Epithelial cell of proximal tubule (primary cell): Measurements from ENCODE around the gene DAZL. TPM values are rescaled to one million over a fixed set of nuclear protein-coding genes. Genes with fewer than 3 reads are reported as not detected.
A peak's percentile ranks its signal among the peaks of the same experiment; 100 is the strongest.

Experiments
- DNase-seq: peaks from one replicate; pipeline ENCODE4 v3.0.0-alpha.2; 2011; ENCODE audit warnings: low read depth
- H3K4me3 ChIP-seq: 2 replicates; pipeline ENCODE4 v1.5.1; 2011; ENCODE audit warnings: low read depth, mild to moderate bottlenecking, low read length
- total RNA-seq: library from RNA; depleted of rRNA; stranded (reverse); fragments of >200 nt; gene quantifications from 2 replicates; pipeline ENCODE4 v1.2.3, GENCODE V29; 2015
- TF ChIP-seq, protein P1 (sequence below): conservative IDR thresholded peaks from 2 replicates; pipeline ENCODE4 v1.5.1; 2012; ENCODE audit warnings: low read depth, mild to moderate bottlenecking, low read length

The DAZL gene
- total RNA-seq, 1 donor from 2014 or later = not detected

- TF ChIP-seq, protein P1, sequence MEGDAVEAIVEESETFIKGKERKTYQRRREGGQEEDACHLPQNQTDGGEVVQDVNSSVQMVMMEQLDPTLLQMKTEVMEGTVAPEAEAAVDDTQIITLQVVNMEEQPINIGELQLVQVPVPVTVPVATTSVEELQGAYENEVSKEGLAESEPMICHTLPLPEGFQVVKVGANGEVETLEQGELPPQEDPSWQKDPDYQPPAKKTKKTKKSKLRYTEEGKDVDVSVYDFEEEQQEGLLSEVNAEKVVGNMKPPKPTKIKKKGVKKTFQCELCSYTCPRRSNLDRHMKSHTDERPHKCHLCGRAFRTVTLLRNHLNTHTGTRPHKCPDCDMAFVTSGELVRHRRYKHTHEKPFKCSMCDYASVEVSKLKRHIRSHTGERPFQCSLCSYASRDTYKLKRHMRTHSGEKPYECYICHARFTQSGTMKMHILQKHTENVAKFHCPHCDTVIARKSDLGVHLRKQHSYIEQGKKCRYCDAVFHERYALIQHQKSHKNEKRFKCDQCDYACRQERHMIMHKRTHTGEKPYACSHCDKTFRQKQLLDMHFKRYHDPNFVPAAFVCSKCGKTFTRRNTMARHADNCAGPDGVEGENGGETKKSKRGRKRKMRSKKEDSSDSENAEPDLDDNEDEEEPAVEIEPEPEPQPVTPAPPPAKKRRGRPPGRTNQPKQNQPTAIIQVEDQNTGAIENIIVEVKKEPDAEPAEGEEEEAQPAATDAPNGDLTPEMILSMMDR = no peak
- DNase-seq = no peak
- H3K4me3 ChIP-seq = no peak overlapping the region
These were observed 1.2 kb upstream of the DAZL start for GRCh38 chr3:16606398-16606797.

DNA sequence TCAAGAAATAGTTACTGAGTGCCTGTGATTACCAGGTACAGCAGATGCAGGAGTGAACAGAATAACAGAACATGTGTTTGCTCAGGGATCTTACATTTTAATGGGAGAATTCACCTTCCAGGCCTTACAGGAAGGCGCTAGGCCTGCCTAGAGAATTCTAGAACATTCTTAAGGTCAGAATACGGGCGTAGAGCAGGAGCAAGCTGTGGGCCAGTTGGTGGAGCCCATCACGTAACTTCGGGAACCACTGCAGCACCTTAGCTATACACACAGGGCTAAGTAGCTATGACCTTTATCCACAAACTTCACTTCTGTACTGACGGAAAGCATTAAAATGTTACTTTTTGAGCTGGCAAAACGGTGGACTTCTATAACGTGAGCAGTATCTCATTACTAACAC, 743 bp upstream of the DAZL start:
- DNase-seq = no peak
- no peak overlapping the region for H3K4me3 ChIP-seq
- TF ChIP-seq, protein P1 = no peak

DNA sequence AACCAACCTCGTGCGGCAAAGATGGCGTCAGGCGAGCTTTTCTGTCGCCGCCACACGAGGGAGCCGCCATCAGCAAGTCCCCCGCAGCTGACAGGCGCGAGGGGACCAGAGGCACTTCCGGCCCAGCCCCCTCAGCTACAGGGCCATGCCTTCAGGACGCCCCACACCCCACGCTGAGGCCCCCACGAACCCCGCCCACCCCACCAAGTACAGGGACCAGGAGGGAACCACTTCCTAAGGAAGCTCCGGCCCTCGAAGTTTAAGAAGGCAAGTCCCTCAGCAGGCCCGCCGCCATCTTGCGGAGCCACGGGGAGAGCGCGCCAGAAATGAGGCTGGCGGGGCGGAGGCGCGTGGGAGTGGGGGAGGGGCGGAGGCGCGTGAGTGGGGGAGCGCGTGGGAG, 790 bp downstream of the DAZL start:
- DNase-seq = no peak
- TF ChIP-seq, protein P1 = no peak
- no peak overlapping the region for H3K4me3 ChIP-seq

DNA sequence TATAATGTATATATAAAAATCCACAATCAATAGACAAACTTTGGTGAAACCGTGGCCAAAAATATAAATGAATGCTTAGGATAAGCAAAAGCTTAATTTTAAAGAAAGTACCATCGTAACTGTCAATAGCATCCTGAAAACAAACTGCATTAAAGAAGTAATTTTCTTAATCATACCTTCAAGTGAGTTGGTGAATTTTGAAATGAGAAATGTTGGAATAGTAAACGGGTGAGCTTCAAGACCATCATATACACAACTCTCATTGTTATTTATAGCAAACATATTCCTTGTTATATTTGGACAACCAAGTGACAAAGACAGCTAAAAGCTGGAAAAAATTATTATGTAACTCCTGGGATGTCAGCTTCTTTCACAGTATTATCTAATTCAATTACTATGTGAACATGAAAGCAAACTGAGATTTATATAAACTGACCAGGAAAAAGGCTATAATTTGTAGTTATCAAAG, 3.7 kb downstream of the DAZL start:
- H3K4me3 ChIP-seq = no peak overlapping the region
- TF ChIP-seq, protein P1 = no peak
- DNase-seq = no peak

DNA sequence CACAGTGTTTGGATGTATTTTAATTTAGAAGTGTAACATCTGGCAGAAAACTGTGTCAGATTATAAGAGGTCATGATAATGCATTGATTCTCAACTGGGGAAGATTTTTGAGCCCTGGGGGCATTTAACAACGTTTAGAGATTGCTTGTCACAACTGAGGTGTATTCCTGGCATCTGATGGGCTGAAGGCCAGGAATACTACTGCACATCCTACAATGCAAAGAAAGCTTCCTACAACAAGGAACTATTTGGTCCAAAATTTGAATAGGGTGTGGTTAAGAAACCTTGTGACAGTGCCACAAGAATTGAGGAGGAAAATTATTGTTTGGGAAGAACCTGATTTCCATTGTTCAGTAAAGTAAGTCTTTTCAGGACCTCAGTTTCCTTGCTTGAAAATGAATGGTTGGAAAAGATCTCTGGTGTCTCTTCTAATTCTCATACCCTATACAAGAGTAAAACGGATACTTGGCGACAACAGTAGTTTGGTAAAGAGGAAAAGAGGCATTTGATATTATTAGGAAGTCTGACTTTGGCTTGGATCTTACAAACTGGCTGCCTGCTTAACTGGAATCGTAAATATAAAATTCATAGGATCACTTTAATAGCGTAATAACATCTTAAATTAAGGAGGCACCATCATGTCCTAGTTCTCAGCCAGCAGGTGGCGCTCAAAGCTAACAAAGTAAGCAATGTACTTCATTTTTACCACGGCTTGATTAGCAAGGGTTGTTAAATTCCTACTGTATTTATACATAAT, 4.3 kb downstream of the DAZL start:
- no peak overlapping the region for H3K4me3 ChIP-seq
- TF ChIP-seq, protein P1 = peak; percentile 79
- DNase-seq = peak; percentile 30

GRCh38 chr3:16599694-16600093, 5.5 kb downstream of the DAZL start:
- TF ChIP-seq, protein P1 = no peak
- no peak overlapping the region for H3K4me3 ChIP-seq
- no peak for DNase-seq
